Upper lobe of left lung (tissue), 6 donors: Measurements from ENCODE around the gene EXOC7. TPM values are rescaled to one million over a fixed set of nuclear protein-coding genes. Genes with fewer than 3 reads are reported as not detected.
"Not testable (repeated sequence)": the region's sequence is repeated elsewhere in the genome, so short reads cannot be mapped to it uniquely, and the experiment has no call there.

Experiments used
- ATAC-seq, 2 donors: fragments of 200-7000 bp; cut with Tn5 transposase; one replicate each; pipeline ENCODE4 v1.9.1; 2022; ENCODE audit warnings: mild to moderate bottlenecking in 2 of 2, moderate library complexity in 2 of 2; ENCODE audit not compliant: low FRiP score in 2 of 2
- DNase-seq, 2 donors: peaks; one replicate each; pipeline ENCODE4 v3.0.0-alpha.2; 2019 to 2020
- H3K27ac ChIP-seq, 4 donors: fragments of 200-600 bp; sonication (generic); one replicate each; pipeline ENCODE4 v1.5.1; 2016 to 2019
- H3K27me3 ChIP-seq, 4 donors: fragments of 200-600 bp; sonication (generic); one replicate each; pipeline ENCODE4 v1.5.1; 2017 to 2019
- H3K36me3 ChIP-seq, 4 donors: fragments of 200-600 bp; sonication (generic); one replicate each; pipeline ENCODE4 v1.5.1; 2016 to 2019
- H3K4me1 ChIP-seq, 4 donors: fragments of 200-600 bp; sonication (generic); one replicate each; pipeline ENCODE4 v1.5.1; 2018 to 2019
- H3K4me3 ChIP-seq, 4 donors: fragments of 200-600 bp; sonication (generic); one replicate each; pipeline ENCODE4 v1.5.1; 2017 to 2019; ENCODE audit warnings: mild to moderate bottlenecking in 2 of 4, moderate library complexity in 1 of 4
- H3K9me3 ChIP-seq, 4 donors: fragments of 200-600 bp; sonication (generic); one replicate each; pipeline ENCODE4 v1.5.1; 2018 to 2019
- CTCF ChIP-seq, 6 experiments: fragments of 450-650 bp in 4 of 6; fragments of 200-600 bp in 2 of 6; sonication (generic) in 2 of 6; IDR thresholded peaks; one replicate each; pipeline ENCODE4 v1.5.1; 2016 to 2019; ENCODE audit warnings: antibody characterized with exemption in 6 of 6
- EP300 ChIP-seq, 4 donors: sonication (generic); formaldehyde crosslinking; IDR thresholded peaks; one replicate each; pipeline ENCODE4 v1.5.1; 2017; ENCODE audit warnings: antibody characterized with exemption in 4 of 4, control low read depth in 2 of 4
- POLR2A ChIP-seq, 4 donors: fragments of 450-650 bp; IDR thresholded peaks; one replicate each; pipeline ENCODE4 v1.5.1; 2016 to 2017; ENCODE audit warnings: antibody characterized with exemption in 4 of 4, mild to moderate bottlenecking in 2 of 4
- POLR2AphosphoS5 ChIP-seq, 2 donors: sonication (generic); formaldehyde crosslinking; IDR thresholded peaks; one replicate each; pipeline ENCODE4 v1.5.1; 2017; ENCODE audit warnings: antibody characterized with exemption in 2 of 2
- WGBS, 2 donors: methylation state at CpG; one replicate each; pipeline ENCODE4 v1.1.5; 2017 to 2018; 5-methylcytosine and 5-hydroxymethylcytosine counted together
- total RNA-seq, 6 donors: library from RNA; depleted of rRNA in 4 of 6; stranded (reverse); fragments of >200 nt in 4 of 6; gene quantifications; one replicate each; pipeline versions ENCODE4 v1.1.0 to v1.2.1, GENCODE V29; 2016 to 2021
- donor health status: DM: no; HTN: no; CAD: no; lungs with moderate emphysema.
- donor health status: DM: no; HTN: yes; CAD: no; lungs with severe emphysema.

Gene EXOC7
- total RNA-seq, 6 donors from 2014 or later: 69.4 to 233 (median 103) TPM

- Histone ChIP-seq H3K27me3 (no peaks in the 10 kb centered on the region), H3K27ac (no peak overlapping the region), H3K4me3 (no peak overlapping the region), H3K4me1 (peaks cover 6 to 12% (median 7%) of the 10 kb centered on the region in 4 donors), H3K9me3 (no peaks in the 10 kb centered on the region), H3K36me3 (peaks cover 50 to 90% (median 75%) of the 10 kb centered on the region in 4 donors)
- ATAC-seq (no peak), DNase-seq (no peak)
- TF ChIP-seq EP300 (IDR thresholded peaks at IDR 0.05) (no peak), POLR2A (IDR thresholded peaks at IDR 0.05) (no peak), POLR2AphosphoS5 (IDR thresholded peaks at IDR 0.05) (no peak), CTCF (IDR thresholded peaks at IDR 0.05) (no peak)
- WGBS, 2 donors: 90 to 100% methylated on average over 4 of the region's 4 CpGs
These were observed 37.8 kb downstream of the EXOC7 start for GRCh38 chr17:76065775-76066174.

GRCh38 chr17:76063875-76064546 lies 39.6 kb downstream of the EXOC7 start:
- ATAC-seq (no peak), DNase-seq (no peak)
- H3K4me1 ChIP-seq: no peaks in the 10 kb centered on the region
- WGBS, 2 donors: 83 to 90% methylated on average over 15 of the region's 15 CpGs
- H3K36me3 ChIP-seq: peaks cover 64 to 98% (median 89%) of the 10 kb centered on the region in 4 donors
- no peak overlapping the region for H3K4me3 ChIP-seq
- no peaks in the 10 kb centered on the region for H3K9me3 ChIP-seq
- no peak overlapping the region for H3K27ac ChIP-seq
- TF ChIP-seq CTCF (IDR thresholded peaks at IDR 0.05): no peak
- TF ChIP-seq POLR2AphosphoS5 (IDR thresholded peaks at IDR 0.05): no peak
- TF ChIP-seq POLR2A (IDR thresholded peaks at IDR 0.05): no peak
- no peak for TF ChIP-seq EP300 (IDR thresholded peaks at IDR 0.05)
- no peaks in the 10 kb centered on the region for H3K27me3 ChIP-seq

GRCh38 chr17:76058264-76058663 lies 45.3 kb downstream of the EXOC7 start:
- H3K9me3 ChIP-seq, H3K4me3 ChIP-seq, ATAC-seq, H3K27ac ChIP-seq, H3K27me3 ChIP-seq, DNase-seq: not testable (repeated sequence)
- WGBS, 2 donors: 92 to 94% methylated on average over 6 of the region's 6 CpGs
- peaks cover 0 to 12% (median 4%) of the 10 kb centered on the region in 4 donors for H3K4me1 ChIP-seq
- peaks cover 60 to 98% (median 74%) of the 10 kb centered on the region in 4 donors for H3K36me3 ChIP-seq

GRCh38 chr17:76056882-76057281 lies 46.7 kb downstream of the EXOC7 start:
- Histone ChIP-seq H3K4me3 (no peak overlapping the region), H3K27ac (no peak overlapping the region), H3K4me1 (peaks cover 0 to 16% (median 6%) of the 10 kb centered on the region in 4 donors), H3K9me3 (no peaks in the 10 kb centered on the region), H3K36me3 (peaks cover 54 to 96% (median 73%) of the 10 kb centered on the region in 4 donors), H3K27me3 (no peaks in the 10 kb centered on the region)
- TF ChIP-seq CTCF (IDR thresholded peaks at IDR 0.05) (peak in 2 of 6 experiments; percentile 36 to 37), POLR2AphosphoS5 (IDR thresholded peaks at IDR 0.05) (no peak)
- DNase-seq: no peak
- ATAC-seq: no peak
- 72 to 75% methylated on average over 3 of the region's 3 CpGs for WGBS, 2 donors

- Histone ChIP-seq H3K9me3 (no peaks in the 10 kb centered on the region), H3K4me3 (no peak overlapping the region), H3K27ac (peak overlapping the region; percentile 74 to 81 (median 78)), H3K4me1 (peaks cover 0 to 20% (median 11%) of the 10 kb centered on the region in 4 donors), H3K27me3 (no peaks in the 10 kb centered on the region), H3K36me3 (peaks cover 36 to 96% (median 62%) of the 10 kb centered on the region in 4 donors)
- DNase-seq (peak in 1 of 2 donors; percentile 53), ATAC-seq (peak; percentile 64 to 70)
- TF ChIP-seq POLR2A (IDR thresholded peaks at IDR 0.05) (no peak), EP300 (IDR thresholded peaks at IDR 0.05) (peak in 2 of 4 donors; percentile 17 to 78), POLR2AphosphoS5 (IDR thresholded peaks at IDR 0.05) (peak; percentile 16 to 19), CTCF (IDR thresholded peaks at IDR 0.05) (no peak)
- 63 to 87% methylated on average over 4 of the region's 4 CpGs for WGBS, 2 donors
These were observed 49.5 kb downstream of the EXOC7 start for GRCh38 chr17:76054112-76054476.
